NCI-H1105 (cell line): Measurements from ENCODE around the gene KRT72.
A peak's percentile ranks its signal among the peaks of the same experiment; 100 is the strongest.
"Not testable (repeated sequence)": the region's sequence is repeated elsewhere in the genome, so short reads cannot be mapped to it uniquely, and the experiment has no call there.

Source experiments
- DNase-seq: peaks from one replicate; lab custom pipeline; 2025; lab: John Stamatoyannopoulos, UW

Gene KRT72

DNA sequence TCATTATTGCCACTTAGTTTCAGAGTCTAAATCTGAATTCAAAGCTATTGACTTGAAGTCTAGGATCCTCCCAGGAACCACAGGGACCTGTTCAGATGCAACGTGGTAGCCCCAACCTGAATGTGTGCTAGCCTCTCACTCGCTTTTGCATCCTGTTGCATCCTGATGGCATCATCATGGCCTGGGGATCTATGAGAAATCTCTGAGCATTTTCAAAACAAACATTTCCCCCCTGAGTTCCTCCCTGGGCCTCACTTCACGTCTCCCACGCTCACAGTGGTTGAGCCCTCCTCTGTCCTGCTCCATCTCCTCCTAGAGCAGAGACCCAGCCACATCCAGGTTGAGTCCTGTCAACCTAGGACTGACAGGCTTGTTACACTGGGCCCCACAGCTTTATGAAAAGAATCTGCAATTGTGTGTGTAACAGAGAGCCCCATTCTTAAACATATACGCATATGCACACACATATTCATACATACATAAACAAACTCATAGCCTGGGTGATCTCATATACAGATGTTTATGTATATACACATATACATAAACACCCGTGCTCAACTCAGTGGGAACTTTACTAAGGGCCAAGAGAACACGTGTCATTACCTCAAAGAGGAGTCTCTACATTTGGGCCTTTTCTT is 5.4 kb upstream of the KRT72 start:
- DNase-seq: no peak

- DNase-seq: no peak
Observed at GRCh38 chr12:52606096-52606495, 4.8 kb upstream of the KRT72 start.

DNA sequence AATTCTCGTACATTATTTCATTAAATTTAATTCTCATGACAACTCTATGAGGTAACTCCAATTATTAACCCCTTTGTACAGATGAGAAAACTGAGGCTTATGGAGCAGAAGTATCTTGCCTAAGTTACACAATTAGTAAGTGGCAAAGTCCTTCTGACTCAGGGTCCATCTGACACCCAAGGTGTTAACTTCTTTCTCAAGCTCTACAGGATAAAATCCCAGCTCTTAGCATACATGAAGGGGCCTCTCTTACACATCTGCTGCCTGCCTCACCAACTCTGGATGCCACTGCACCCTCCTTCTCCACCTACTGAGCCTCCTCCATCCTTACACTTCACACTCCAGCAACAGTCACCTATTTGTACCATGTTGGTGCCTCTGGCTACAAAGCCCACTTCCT is 4.3 kb upstream of the KRT72 start:
- DNase-seq: no peak

- DNase-seq: no peak
Observed at GRCh38 chr12:52604859-52605258, 3.6 kb upstream of the KRT72 start.

GRCh38 chr12:52603314-52603713 is 2.1 kb upstream of the KRT72 start:
- no peak for DNase-seq

- DNase-seq: no peak
Observed at GRCh38 chr12:52602552-52602951, 1.3 kb upstream of the KRT72 start.

- DNase-seq: no peak
Observed at GRCh38 chr12:52601671-52602070, 408 bp upstream of the KRT72 start.

DNA sequence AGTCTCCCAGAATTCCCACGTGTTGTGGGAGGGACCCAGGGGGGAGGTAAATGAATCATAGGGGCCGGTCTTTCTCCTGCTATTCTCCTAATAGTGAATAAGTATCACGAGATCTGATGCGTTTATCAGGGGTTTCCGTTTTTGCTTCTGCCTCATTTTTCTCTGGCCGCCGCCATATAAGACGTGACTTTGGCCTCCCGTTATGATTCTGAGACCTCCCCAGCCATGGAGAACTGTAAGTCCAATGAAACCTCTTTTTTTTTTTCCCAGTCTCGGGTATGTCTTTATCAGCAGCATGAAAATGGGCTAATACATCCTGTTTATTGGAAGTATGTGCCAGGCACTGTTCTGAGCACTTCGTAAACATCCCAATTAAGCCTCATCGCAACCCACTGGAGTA is 788 bp downstream of the KRT72 start:
- DNase-seq: no peak

GRCh38 chr12:52600071-52600470 is 1.2 kb downstream of the KRT72 start:
- DNase-seq: no peak

- DNase-seq: no peak
Observed at GRCh38 chr12:52598966-52599365, 2.3 kb downstream of the KRT72 start.

- DNase-seq: not testable (repeated sequence)
Observed at GRCh38 chr12:52594237-52594636, 7.0 kb downstream of the KRT72 start.

GRCh38 chr12:52591521-52591920 is 9.7 kb downstream of the KRT72 start:
- no peak for DNase-seq

DNA sequence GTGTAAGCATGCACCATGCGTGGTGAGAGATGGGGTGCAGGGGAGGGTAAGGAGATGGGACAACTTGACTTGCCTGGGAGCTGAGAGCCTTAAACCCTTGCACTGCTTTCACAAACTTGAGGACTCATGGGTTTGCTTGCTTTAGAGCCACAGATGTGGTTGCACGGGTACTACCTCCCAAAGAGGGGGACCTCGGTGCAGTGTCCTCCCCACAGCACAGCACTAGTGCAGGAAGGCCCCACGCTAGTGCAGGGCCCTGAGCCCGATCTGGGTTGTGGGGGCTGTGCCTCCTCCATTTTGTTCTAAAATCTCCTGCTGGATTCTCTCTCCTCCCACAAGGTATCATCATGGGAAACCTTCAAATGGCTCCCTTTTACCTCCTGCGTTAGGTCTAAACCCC is 11.2 kb downstream of the KRT72 start:
- no peak for DNase-seq

GRCh38 chr12:52587563-52587962 is 13.7 kb downstream of the KRT72 start:
- no peak for DNase-seq

DNA sequence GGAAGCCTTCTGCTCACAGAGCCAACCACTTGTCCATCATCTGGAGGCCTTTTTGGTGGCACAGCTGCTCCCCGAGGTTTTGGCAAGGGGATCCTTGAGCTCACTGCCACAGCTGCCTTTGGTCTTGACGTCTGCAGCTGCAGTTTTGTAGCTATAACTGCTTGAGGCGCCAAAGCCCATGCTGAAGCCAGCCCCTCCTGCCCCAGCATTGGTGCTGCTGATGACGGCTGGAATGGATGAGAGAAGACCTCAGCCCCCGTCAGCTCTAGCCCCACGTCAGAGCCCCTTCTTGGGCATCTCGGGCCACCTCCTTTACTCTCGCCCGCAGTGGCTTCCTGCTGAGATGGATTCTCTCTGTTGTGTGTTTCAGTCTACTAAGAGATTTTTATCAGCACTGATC is 15.3 kb downstream of the KRT72 start:
- DNase-seq: no peak

DNA sequence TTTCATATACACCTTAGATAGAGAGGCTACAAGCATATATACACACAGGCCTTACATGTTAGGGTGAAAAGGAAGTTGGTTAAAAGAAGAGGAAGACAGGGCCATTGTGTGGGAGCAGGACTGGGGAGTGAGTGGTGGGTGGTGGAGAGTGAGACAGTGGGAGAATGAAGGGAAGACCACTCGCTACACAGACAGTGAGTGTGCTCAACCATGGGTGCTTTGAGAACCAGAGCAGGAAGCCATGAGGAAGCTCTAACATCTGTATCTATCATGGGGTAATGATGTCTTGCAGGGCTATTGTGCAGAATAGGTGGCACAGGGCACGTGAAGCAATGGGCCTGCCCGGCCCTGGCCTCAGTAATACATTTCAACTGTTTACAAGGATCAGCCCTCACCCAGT is 16.2 kb downstream of the KRT72 start:
- no peak for DNase-seq

GRCh38 chr12:52584156-52584682 is 17.0 kb downstream of the KRT72 start:
- no peak for DNase-seq

GRCh38 chr12:52582971-52583456 is 18.2 kb downstream of the KRT72 start:
- peak; percentile 63 for DNase-seq

DNA sequence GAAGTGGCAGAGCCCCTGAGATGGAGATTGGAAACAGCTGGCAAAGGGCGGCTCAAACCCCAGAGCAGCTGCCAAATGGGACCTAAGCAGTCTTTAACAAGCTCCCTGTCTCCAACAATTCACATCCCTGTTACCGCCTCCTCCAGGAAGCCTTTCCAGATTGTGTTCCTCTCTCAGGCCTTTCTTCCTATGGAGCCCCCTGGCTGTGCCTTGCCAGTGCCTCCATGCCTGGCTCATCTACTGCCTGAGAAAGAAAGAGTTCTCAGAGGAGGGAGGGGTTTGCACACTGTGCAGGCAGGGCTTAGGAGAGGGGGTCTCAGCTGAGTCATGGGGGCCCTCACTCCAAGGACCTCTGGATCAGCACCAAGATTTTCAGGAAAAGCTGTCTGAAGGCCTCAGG is 18.8 kb downstream of the KRT72 start:
- no peak for DNase-seq

DNA sequence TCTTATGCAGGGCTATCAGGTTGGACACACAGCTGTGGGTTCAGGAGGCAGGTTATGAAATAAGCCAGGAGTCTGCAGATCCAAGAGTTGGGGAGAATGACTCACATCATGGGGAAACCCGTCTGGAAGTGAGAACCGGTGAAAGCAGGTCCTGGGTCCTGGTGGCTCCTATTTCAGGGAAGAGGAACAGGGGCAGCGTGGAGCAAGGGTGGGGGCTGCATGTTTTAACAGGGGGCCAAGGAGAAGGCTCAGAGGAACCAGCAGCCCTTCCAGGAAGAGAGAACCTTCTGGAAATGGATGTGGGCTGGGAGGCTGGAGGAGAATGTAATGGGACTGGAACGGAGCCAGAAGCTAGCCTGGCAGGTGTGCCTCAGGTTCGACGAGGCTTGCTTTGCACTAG is 19.8 kb downstream of the KRT72 start:
- DNase-seq: no peak

DNA sequence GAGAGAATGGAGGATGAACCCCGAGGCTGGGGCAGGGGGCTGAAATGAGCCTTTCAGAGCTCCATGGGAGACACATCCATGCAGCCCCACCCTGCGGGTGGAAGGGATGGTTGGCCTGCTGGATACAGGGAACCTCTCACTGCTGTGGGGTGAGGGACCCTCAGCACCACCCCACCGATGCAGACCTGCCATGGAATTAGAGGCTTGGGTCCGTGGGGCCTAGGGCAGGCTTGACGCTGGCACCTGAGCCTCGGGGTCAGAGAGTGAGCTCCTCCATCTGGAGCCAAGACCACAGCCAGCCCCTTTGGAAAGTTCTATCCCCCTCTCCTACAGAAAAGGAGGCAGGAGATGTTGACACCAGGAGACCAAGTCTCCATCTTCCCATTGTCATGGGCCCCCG is 20.2 kb downstream of the KRT72 start:
- DNase-seq: no peak

- peak; percentile 6 for DNase-seq
Observed at GRCh38 chr12:52580496-52580895, 20.8 kb downstream of the KRT72 start.

DNA sequence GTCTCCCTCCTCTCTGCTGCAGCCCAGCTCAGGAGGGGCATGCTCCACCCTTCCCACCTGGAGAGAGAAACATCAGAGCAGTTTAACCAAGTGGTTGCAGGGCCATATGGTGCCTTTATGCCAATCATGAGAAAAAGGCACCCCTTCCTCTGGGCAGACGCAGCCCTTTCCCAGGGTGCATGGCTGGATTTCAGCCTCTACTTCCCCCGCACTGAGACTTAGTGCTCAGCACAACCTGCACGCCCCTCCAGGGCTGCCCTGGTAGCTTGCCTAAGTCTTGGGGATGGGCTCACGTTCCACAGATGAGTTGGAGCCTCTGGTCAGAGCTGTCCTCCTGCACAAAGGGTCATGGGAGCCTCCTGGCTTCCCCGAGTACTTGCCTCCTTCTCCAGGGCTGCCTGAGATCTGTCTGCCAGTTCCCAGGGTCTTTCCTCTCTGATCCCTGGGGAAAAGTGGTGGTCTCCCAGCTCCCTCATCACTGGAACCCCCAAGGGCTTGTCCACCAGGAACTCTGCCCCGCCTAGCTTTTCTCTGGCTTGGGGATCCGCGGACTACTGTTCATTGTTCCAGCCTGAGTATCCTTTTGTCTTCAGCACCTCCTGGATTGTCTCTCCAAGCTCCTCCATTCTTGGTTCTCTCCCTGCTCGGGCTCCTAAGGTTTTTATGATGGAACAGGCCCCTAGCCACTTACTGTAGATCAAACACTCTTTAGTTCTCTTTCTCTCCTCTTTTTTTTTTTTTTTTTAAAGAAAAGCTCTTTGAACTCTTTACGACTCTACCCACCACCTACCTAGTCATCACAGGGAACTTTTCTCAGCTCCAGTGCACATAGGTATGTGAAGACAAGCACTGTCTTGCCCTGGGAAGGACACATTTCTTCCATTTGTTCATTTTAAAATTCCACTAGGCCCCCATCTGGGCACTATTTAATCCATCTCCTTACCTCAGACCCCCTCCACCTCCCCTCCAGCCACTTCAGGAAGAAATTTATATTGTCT is 21.5 kb downstream of the KRT72 start:
- DNase-seq: no peak
